Stimulated activated CD4-positive, alpha-beta T cell treated with anti-CD3 and anti-CD28 coated beads, Interleukin-4, amount 100 ng/mL, for 4 hours (primary cell): ENCODE data around the gene GSTT2B.
"Not testable (repeated sequence)": the region's sequence is repeated elsewhere in the genome, so short reads cannot be mapped to it uniquely, and the experiment has no call there.

Source experiments
- DNase-seq, 2 experiments: peaks; one replicate each; pipeline ENCODE4 v3.0.0-alpha.2; 2020

The GSTT2B gene

GRCh38 chr22:23939017-23939357 lies 22.0 kb downstream of the GSTT2B start:
- no peak for DNase-seq

- no peak for DNase-seq
These were observed 22.5 kb downstream of the GSTT2B start for GRCh38 chr22:23938328-23939016.

GRCh38 chr22:23926561-23926960 lies 34.4 kb downstream of the GSTT2B start:
- no peak for DNase-seq

GRCh38 chr22:23925020-23925606 lies 35.9 kb downstream of the GSTT2B start:
- DNase-seq: no peak

GRCh38 chr22:23922921-23923320 lies 38.1 kb downstream of the GSTT2B start:
- no peak for DNase-seq

GRCh38 chr22:23921586-23922201 lies 39.3 kb downstream of the GSTT2B start:
- not testable (repeated sequence) for DNase-seq

GRCh38 chr22:23920267-23920611 lies 40.8 kb downstream of the GSTT2B start:
- not testable (repeated sequence) for DNase-seq

- no peak for DNase-seq
These were observed 45.7 kb downstream of the GSTT2B start for GRCh38 chr22:23915290-23915689.

GRCh38 chr22:23913661-23914353 lies 47.2 kb downstream of the GSTT2B start:
- DNase-seq: peak; percentile 99

GRCh38 chr22:23913306-23913660 lies 47.7 kb downstream of the GSTT2B start:
- no peak for DNase-seq

- no peak for DNase-seq
These were observed 48.6 kb downstream of the GSTT2B start for GRCh38 chr22:23912293-23912903.

GRCh38 chr22:23911318-23911980 lies 49.5 kb downstream of the GSTT2B start:
- no peak for DNase-seq

GRCh38 chr22:23910496-23911190 lies 50.4 kb downstream of the GSTT2B start:
- DNase-seq: no peak

- DNase-seq: no peak
These were observed 51.6 kb downstream of the GSTT2B start for GRCh38 chr22:23909296-23909898.

- DNase-seq: no peak
These were observed 52.3 kb downstream of the GSTT2B start for GRCh38 chr22:23908587-23909205.

- DNase-seq: not testable (repeated sequence)
These were observed 53.6 kb downstream of the GSTT2B start for GRCh38 chr22:23907423-23907822.
